PC-3 (cell line): ENCODE results near the gene TMEM130.

Experiments
- EZH2 ChIP-seq: fragments of 300-600 bp; sonication (generic); IDR thresholded peaks from one replicate; pipeline ENCODE4 v1.6.1; 2017; ENCODE audit warnings: antibody characterized with exemption, mild to moderate bottlenecking, low read length; ENCODE audit not compliant: unreplicated experiment
- EZH2phosphoT487 ChIP-seq: fragments of 300-600 bp; sonication (generic); IDR thresholded peaks from 2 replicates; pipeline ENCODE4 v1.6.1; 2018; ENCODE audit warnings: mild to moderate bottlenecking, antibody characterized with exemption, low read length, borderline replicate concordance
- TF ChIP-seq, protein P1 (sequence below): fragments of 300-600 bp; sonication (generic); conservative IDR thresholded peaks from 2 replicates; pipeline ENCODE4 v1.5.1; 2017; ENCODE audit warnings: antibody characterized with exemption, low read depth, mild to moderate bottlenecking, low read length

DNA sequence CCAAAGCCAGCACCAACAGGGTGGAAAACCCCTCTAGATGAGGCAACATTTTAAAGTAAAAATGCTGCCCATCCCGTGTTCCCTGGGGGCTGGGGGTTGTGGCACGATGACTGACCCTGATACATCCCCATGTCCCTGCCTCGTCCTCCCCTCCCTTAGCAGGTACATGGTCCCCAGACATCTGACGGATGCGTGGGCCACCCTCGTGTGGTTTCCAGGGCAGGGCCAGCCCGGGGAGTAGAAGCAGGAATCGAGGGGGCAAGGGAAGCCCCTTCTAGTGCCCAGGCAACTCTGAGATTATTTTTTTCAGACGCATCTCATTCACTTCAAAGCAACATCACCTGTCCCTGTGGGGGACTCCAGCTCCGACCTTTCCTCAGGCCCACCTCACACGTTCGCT is 3.5 kb downstream of the TMEM130 start:
- TF ChIP-seq EZH2phosphoT487 (no peak), EZH2 (no peak)
- TF ChIP-seq, protein P1, sequence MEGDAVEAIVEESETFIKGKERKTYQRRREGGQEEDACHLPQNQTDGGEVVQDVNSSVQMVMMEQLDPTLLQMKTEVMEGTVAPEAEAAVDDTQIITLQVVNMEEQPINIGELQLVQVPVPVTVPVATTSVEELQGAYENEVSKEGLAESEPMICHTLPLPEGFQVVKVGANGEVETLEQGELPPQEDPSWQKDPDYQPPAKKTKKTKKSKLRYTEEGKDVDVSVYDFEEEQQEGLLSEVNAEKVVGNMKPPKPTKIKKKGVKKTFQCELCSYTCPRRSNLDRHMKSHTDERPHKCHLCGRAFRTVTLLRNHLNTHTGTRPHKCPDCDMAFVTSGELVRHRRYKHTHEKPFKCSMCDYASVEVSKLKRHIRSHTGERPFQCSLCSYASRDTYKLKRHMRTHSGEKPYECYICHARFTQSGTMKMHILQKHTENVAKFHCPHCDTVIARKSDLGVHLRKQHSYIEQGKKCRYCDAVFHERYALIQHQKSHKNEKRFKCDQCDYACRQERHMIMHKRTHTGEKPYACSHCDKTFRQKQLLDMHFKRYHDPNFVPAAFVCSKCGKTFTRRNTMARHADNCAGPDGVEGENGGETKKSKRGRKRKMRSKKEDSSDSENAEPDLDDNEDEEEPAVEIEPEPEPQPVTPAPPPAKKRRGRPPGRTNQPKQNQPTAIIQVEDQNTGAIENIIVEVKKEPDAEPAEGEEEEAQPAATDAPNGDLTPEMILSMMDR = no peak
